HepG2 (cell line): ENCODE data around the gene VPS9D1. TPM values are rescaled to one million over a fixed set of nuclear protein-coding genes. Genes with fewer than 3 reads are reported as not detected.

Experiments
- CENPX ChIP-seq: sonication (generic); formaldehyde crosslinking; IDR thresholded peaks from 2 replicates; pipeline ENCODE4 v1.9.0; 2021; ENCODE audit warnings: mild to moderate bottlenecking, missing genetic modification reagents, moderate library complexity
- E2F1 ChIP-seq: sonication (generic); formaldehyde crosslinking; IDR thresholded peaks from 2 replicates; pipeline ENCODE4 v1.5.0; 2020; ENCODE audit warnings: missing genetic modification reagents
- ERF ChIP-seq: IDR thresholded peaks from 2 replicates; pipeline ENCODE4 v1.6.1; 2018; ENCODE audit warnings: missing biosample characterization, missing genetic modification reagents
- ETS1 ChIP-seq: sonication (generic); formaldehyde crosslinking; IDR thresholded peaks from 2 replicates; pipeline ENCODE4 v1.4.0; 2020; ENCODE audit warnings: missing genetic modification reagents
- HDAC2 ChIP-seq: sonication (generic); formaldehyde crosslinking; IDR thresholded peaks from 2 replicates; pipeline ENCODE4 v1.4.0; 2020; ENCODE audit warnings: missing genetic modification reagents
- HHEX ChIP-seq: IDR thresholded peaks from 2 replicates; pipeline ENCODE4 v1.6.1; 2016; ENCODE audit warnings: control low read depth
- HOXA7 ChIP-seq: sonication (generic); formaldehyde crosslinking; IDR thresholded peaks from 2 replicates; pipeline ENCODE4 v1.8.1; 2022; ENCODE audit warnings: mild to moderate bottlenecking, missing genetic modification reagents, moderate library complexity
- HOXA9 ChIP-seq: sonication (generic); formaldehyde crosslinking; IDR thresholded peaks from 2 replicates; pipeline ENCODE4 v1.8.1; 2022; ENCODE audit warnings: missing genetic modification reagents, mild to moderate bottlenecking, moderate library complexity, borderline replicate concordance
- IKZF4 ChIP-seq: sonication (generic); formaldehyde crosslinking; IDR thresholded peaks from 2 replicates; pipeline ENCODE4 v1.5.1; 2020; ENCODE audit warnings: borderline replicate concordance, mild to moderate bottlenecking, low read depth, missing genetic modification reagents; ENCODE audit errors: not compliant biosample characterization
- MAFF ChIP-seq: IDR thresholded peaks from 2 replicates; pipeline ENCODE4 v1.6.1; 2011; ENCODE audit warnings: low read depth, low read length, improper control_type of control experiment
- MTA3 ChIP-seq: sonication (generic); formaldehyde crosslinking; IDR thresholded peaks from 2 replicates; pipeline ENCODE4 v1.4.0; 2020; ENCODE audit warnings: missing genetic modification reagents
- MXD3 ChIP-seq: IDR thresholded peaks from 2 replicates; pipeline ENCODE4 v1.6.1; 2016; ENCODE audit warnings: mild to moderate bottlenecking, missing biosample characterization, missing genetic modification reagents
- NFIB ChIP-seq: sonication (generic); formaldehyde crosslinking; IDR thresholded peaks from 2 replicates; pipeline ENCODE4 v1.9.0; 2021; ENCODE audit warnings: missing genetic modification reagents, mild to moderate bottlenecking, borderline replicate concordance
- NR2C2 ChIP-seq: sonication (generic); formaldehyde crosslinking; IDR thresholded peaks from 2 replicates; pipeline ENCODE4 v1.4.0; 2020; ENCODE audit warnings: missing genetic modification reagents, mild to moderate bottlenecking, moderate library complexity, borderline replicate concordance
- POLR2G ChIP-seq: fragments of 200-400 bp; formaldehyde crosslinking; IDR thresholded peaks from 2 replicates; pipeline ENCODE4 v1.6.1; 2018; ENCODE audit warnings: mild to moderate bottlenecking, low read depth, low read length, moderate library complexity
- SNAI1 ChIP-seq: sonication (generic); formaldehyde crosslinking; IDR thresholded peaks from 2 replicates; pipeline ENCODE4 v1.5.0; 2020; ENCODE audit warnings: mild to moderate bottlenecking, missing genetic modification reagents, borderline replicate concordance
- SSRP1 ChIP-seq: IDR thresholded peaks from 2 replicates; pipeline ENCODE4 v1.6.1; 2016; ENCODE audit warnings: control low read depth
- TBX2 ChIP-seq: sonication (generic); formaldehyde crosslinking; IDR thresholded peaks from 2 replicates; pipeline ENCODE4 v1.5.0; 2020; ENCODE audit warnings: missing genetic modification reagents, mild to moderate bottlenecking, borderline replicate concordance
- TSC22D2 ChIP-seq: sonication (generic); formaldehyde crosslinking; IDR thresholded peaks from 2 replicates; pipeline ENCODE4 v1.5.1; 2020; ENCODE audit warnings: missing genetic modification reagents, mild to moderate bottlenecking, borderline replicate concordance
- ZBTB2 ChIP-seq: sonication (generic); formaldehyde crosslinking; IDR thresholded peaks from 2 replicates; pipeline ENCODE4 v1.8.0; 2022; ENCODE audit warnings: low read depth, missing genetic modification reagents
- ZBTB34 ChIP-seq: sonication (generic); formaldehyde crosslinking; IDR thresholded peaks from 2 replicates; pipeline ENCODE4 v1.8.0; 2022; ENCODE audit warnings: mild to moderate bottlenecking, missing genetic modification reagents
- ZNF264 ChIP-seq: sonication (generic); formaldehyde crosslinking; IDR thresholded peaks from 2 replicates; pipeline ENCODE4 v1.4.0; 2020; ENCODE audit warnings: missing genetic modification reagents
- ZNF614 ChIP-seq: IDR thresholded peaks from 2 replicates; pipeline ENCODE4 v1.6.1; 2018; ENCODE audit warnings: missing biosample characterization, missing genetic modification reagents, inconsistent platforms, borderline replicate concordance
- ZNF761 ChIP-seq: sonication (generic); formaldehyde crosslinking; conservative IDR thresholded peaks from 2 replicates; pipeline ENCODE4 v1.4.0; 2020; ENCODE audit warnings: mild to moderate bottlenecking, missing genetic modification reagents
- ZNF883 ChIP-seq: sonication (generic); formaldehyde crosslinking; IDR thresholded peaks from 2 replicates; pipeline ENCODE4 v1.5.1; 2020; ENCODE audit warnings: mild to moderate bottlenecking, missing genetic modification reagents; ENCODE audit errors: not compliant biosample characterization
- polyA plus RNA-seq, 8 experiments: library from polyadenylated mRNA; depleted of rRNA in 3 of 8; stranded (reverse) in 7 of 8; unstranded in 1 of 8; fragments of >200 nt; fragmentation: Illumina TruSeq in 4 of 8; extraction: Trizol in 4 of 8; gene quantifications; 2 replicates each; pipeline versions ENCODE4 v1.2.1 to v1.2.3, GENCODE V29; 2011 to 2016; ENCODE audit warnings: low read depth in 4 of 8, missing spikeins in 1 of 8, mixed read lengths in 1 of 8; ENCODE audit not compliant: insufficient read depth in 1 of 8
- total RNA-seq, 5 experiments: library from RNA; depleted of rRNA; stranded (reverse); fragments of >200 nt; fragmentation: Illumina TruSeq; extraction: Trizol; gene quantifications; 2 replicates each; pipeline ENCODE4 v1.2.3, GENCODE V29; 2016; ENCODE audit warnings: low read depth in 1 of 5

VPS9D1 gene
- total and polyA plus RNA-seq, 2 of the 13 experiments (the other 11 are each of a cell fraction or from before 2014, with no cell fraction given) = 10.1 to 13.2 TPM

GRCh38 chr16:89720813-89721545 lies at the start of gene VPS9D1, which contains the start of gene ZNF276 (continued):
- TF ChIP-seq ZBTB2 (CRISPR knock-in tag) = peak; percentile 100
- TF ChIP-seq TBX2 (CRISPR knock-in tag) = peak; percentile 69
- TF ChIP-seq ZNF614 (CRISPR knock-in tag) = peak; percentile 62; the same call in 1 of the 2 replicates
- no peak for TF ChIP-seq HHEX (CRISPR knock-in tag)
- 0 out of 2 replicates have a peak, but pooled peaks have one; percentile 78 for TF ChIP-seq HOXA7 (CRISPR knock-in tag)
- peak; percentile 88 for TF ChIP-seq MXD3 (CRISPR knock-in tag)
- TF ChIP-seq TSC22D2 (CRISPR knock-in tag) = peak; percentile 69; the same call in 1 of the 2 replicates
- TF ChIP-seq ZNF264 (CRISPR knock-in tag) = peak; percentile 23; the same call in 1 of the 2 replicates
- TF ChIP-seq NR2C2 (CRISPR knock-in tag) = peak; percentile 82
- TF ChIP-seq HDAC2 (CRISPR knock-in tag) = peak; percentile 72
- peak; percentile 90 for TF ChIP-seq ERF (CRISPR knock-in tag)
- peak; percentile 47 for TF ChIP-seq IKZF4
- TF ChIP-seq MAFF = no peak
- TF ChIP-seq NFIB (CRISPR knock-in tag) = no peak
- peak; percentile 47; the same call in 1 of the 2 replicates for TF ChIP-seq ETS1 (CRISPR knock-in tag)
- peak; percentile 79 for TF ChIP-seq POLR2G
- no peak; the same call in 1 of the 2 replicates for TF ChIP-seq ZBTB34
- TF ChIP-seq SSRP1 (CRISPR knock-in tag) = no peak
- TF ChIP-seq MTA3 = no peak
- no peak for TF ChIP-seq CENPX (CRISPR knock-in tag)
- no peak for TF ChIP-seq SNAI1 (CRISPR knock-in tag)
- TF ChIP-seq ZNF883 (CRISPR knock-in tag) = peak; percentile 80
- peak; percentile 49; the same call in 1 of the 2 replicates for TF ChIP-seq E2F1 (CRISPR knock-in tag)
- peak; percentile 96 for TF ChIP-seq HOXA9 (CRISPR knock-in tag)
- TF ChIP-seq ZNF761 = peak; percentile 52; the same call in 1 of the 2 replicates
